WTC11 (cell line): ENCODE measurements around the gene INHBB. TPM values are rescaled to one million over a fixed set of nuclear protein-coding genes. Genes with fewer than 3 reads are reported as not detected.
A peak's percentile ranks its signal among the peaks of the same experiment; 100 is the strongest.

Experiments
- ATAC-seq: fragments of 200-7000 bp; cut with Tn5 transposase; 2 replicates; pipeline ENCODE4 v1.10.0; 2021; ENCODE audit warnings: mild to moderate bottlenecking, moderate library complexity
- CTCF ChIA-PET: fragments of 300-600 bp; sonication (Branson Sonifier 250); formaldehyde crosslinking; loops from one replicate; lab custom pipeline; 2021; ENCODE audit warnings: antibody characterized with exemption; lab: Charles Lee
- POLR2A ChIA-PET: fragments of 350-600 bp; sonication (Branson Sonifier 250); formaldehyde crosslinking; loops from one replicate; lab custom pipeline; 2021; ENCODE audit warnings: antibody characterized with exemption; lab: Charles Lee
- DNase-seq: peaks from one replicate; pipeline ENCODE4 v3.0.0; 2021; ENCODE audit warnings: low spot score
- H3K27ac Mint-ChIP-seq: 2 replicates; pipeline ENCODE4 v1.8.0; 2021; ENCODE audit warnings: mixed read lengths
- H3K27me3 Mint-ChIP-seq: 2 replicates; pipeline ENCODE4 v1.8.0; 2021; ENCODE audit warnings: low read depth, mild to moderate bottlenecking, moderate library complexity, mixed read lengths
- H3K36me3 Mint-ChIP-seq: 2 replicates; pipeline ENCODE4 v1.8.0; 2021; ENCODE audit warnings: mixed read lengths
- H3K4me1 Mint-ChIP-seq: 2 replicates; pipeline ENCODE4 v1.8.0; 2022; ENCODE audit warnings: mixed read lengths
- H3K4me3 Mint-ChIP-seq: 2 replicates; pipeline ENCODE4 v1.8.0; 2021; ENCODE audit warnings: mild to moderate bottlenecking, moderate library complexity, mixed read lengths
- H3K9me3 Mint-ChIP-seq: 2 replicates; pipeline ENCODE4 v1.8.0; 2021; ENCODE audit warnings: mixed read lengths
- ARID4B ChIP-seq: sonication (generic); formaldehyde crosslinking; IDR thresholded peaks from 2 replicates; pipeline ENCODE4 v1.8.0; 2023; ENCODE audit warnings: missing genetic modification reagents, mild to moderate bottlenecking, borderline replicate concordance
- ATF2 ChIP-seq: sonication (generic); formaldehyde crosslinking; IDR thresholded peaks from 2 replicates; pipeline ENCODE4 v1.8.1; 2022; ENCODE audit warnings: low read depth, missing genetic modification reagents, borderline replicate concordance
- GRHL2 ChIP-seq: fragments of 250-450 bp; sonication (Bioruptor Pico); IDR thresholded peaks from 2 replicates; pipeline ENCODE4 v1.8.0; 2022; ENCODE audit warnings: mild to moderate bottlenecking, moderate library complexity; ENCODE audit not compliant: insufficient replicate concordance, severe bottlenecking
- GTF2I ChIP-seq: fragments of 250-450 bp; sonication (Bioruptor Pico); conservative IDR thresholded peaks from 2 replicates; pipeline ENCODE4 v1.4.0; 2021; ENCODE audit warnings: mild to moderate bottlenecking
- IRF1 ChIP-seq: sonication (generic); formaldehyde crosslinking; IDR thresholded peaks from 2 replicates; pipeline ENCODE4 v1.8.0; 2023; ENCODE audit warnings: missing genetic modification reagents
- JUN ChIP-seq: sonication (generic); formaldehyde crosslinking; IDR thresholded peaks from 2 replicates; pipeline ENCODE4 v1.8.0; 2023; ENCODE audit warnings: mild to moderate bottlenecking, missing genetic modification reagents
- MYBL2 ChIP-seq: sonication (generic); formaldehyde crosslinking; IDR thresholded peaks from 2 replicates; pipeline ENCODE4 v1.8.1; 2023; ENCODE audit warnings: mild to moderate bottlenecking, moderate library complexity, missing genetic modification reagents
- PREB ChIP-seq: sonication (generic); formaldehyde crosslinking; IDR thresholded peaks from 2 replicates; pipeline ENCODE4 v1.8.1; 2022; ENCODE audit warnings: mild to moderate bottlenecking, missing genetic modification reagents, moderate library complexity, borderline replicate concordance
- RELA ChIP-seq: sonication (generic); formaldehyde crosslinking; IDR thresholded peaks from 2 replicates; pipeline ENCODE4 v1.8.1; 2022; ENCODE audit warnings: missing genetic modification reagents, mild to moderate bottlenecking, borderline replicate concordance
- SOX15 ChIP-seq: fragments of 250-450 bp; sonication (Bioruptor Pico); IDR thresholded peaks from 2 replicates; pipeline ENCODE4 v1.9.0; 2021; ENCODE audit warnings: mild to moderate bottlenecking
- ZNF138 ChIP-seq: sonication (generic); formaldehyde crosslinking; conservative IDR thresholded peaks from 2 replicates; pipeline ENCODE4 v1.8.1; 2022; ENCODE audit warnings: mild to moderate bottlenecking, moderate library complexity, missing genetic modification reagents
- ZNF232 ChIP-seq: sonication (generic); formaldehyde crosslinking; IDR thresholded peaks from 2 replicates; pipeline ENCODE4 v1.8.0; 2022; ENCODE audit warnings: mild to moderate bottlenecking, missing genetic modification reagents
- ZNF416 ChIP-seq: fragments of 250-450 bp; sonication (Bioruptor Pico); IDR thresholded peaks from 2 replicates; pipeline ENCODE4 v1.9.0; 2021; ENCODE audit warnings: mild to moderate bottlenecking, inconsistent platforms
- total RNA-seq: library from RNA; stranded (reverse); gene quantifications from 3 replicates; pipeline ENCODE4 v1.2.3, GENCODE V29; 2021

INHBB gene
- total RNA-seq, 1 experiment from 2014 or later, result 0.26 TPM

- H3K36me3 Mint-ChIP-seq, result no peaks in the 10 kb centered on the region
- no peaks in the 10 kb centered on the region for H3K9me3 Mint-ChIP-seq
- CTCF ChIA-PET, result interaction anchor here (0.5 to 1.5 kb wide), 7 partner anchors 10 to 132 kb away, joined by 3 to 7 read pairs (median 3); no protein-coding TSS in a partner anchor
- no peak overlapping the region for H3K27ac Mint-ChIP-seq
- TF ChIP-seq JUN (CRISPR knock-in tag), result no peak
- no peak for TF ChIP-seq ZNF416 (CRISPR knock-in tag)
- TF ChIP-seq ARID4B, result no peak
- no peak for TF ChIP-seq ZNF138 (CRISPR knock-in tag)
- no peak for TF ChIP-seq SOX15 (CRISPR knock-in tag)
- no peak for TF ChIP-seq RELA (CRISPR knock-in tag)
- no peak for TF ChIP-seq ATF2 (CRISPR knock-in tag)
- TF ChIP-seq MYBL2 (CRISPR knock-in tag), result no peak
- no peak for TF ChIP-seq IRF1 (CRISPR knock-in tag)
- no peak for TF ChIP-seq GRHL2 (CRISPR knock-in tag)
- no peak for TF ChIP-seq PREB (CRISPR knock-in tag)
- TF ChIP-seq, all 79 proteins: peak for 0
- DNase-seq (peak; percentile 7), ATAC-seq (no peak)
- Mint-ChIP-seq H3K4me3 (no peak overlapping the region), H3K27me3 (no peaks in the 10 kb centered on the region; the same call in none of the 2 replicates), H3K4me1 (peaks cover 25% of the 10 kb centered on the region)
- POLR2A ChIA-PET, result interaction anchor here (1.0 kb wide), 1 partner anchor 11 kb away, joined by 3 read pairs; no protein-coding TSS in a partner anchor
Observed at GRCh38 chr2:120384486-120385354, 38.8 kb downstream of the INHBB start.

GRCh38 chr2:120385355-120386127 is 39.6 kb downstream of the INHBB start:
- Mint-ChIP-seq H3K4me3 (no peak overlapping the region), H3K27me3 (no peaks in the 10 kb centered on the region; the same call in none of the 2 replicates), H3K9me3 (no peaks in the 10 kb centered on the region), H3K4me1 (peaks cover 25% of the 10 kb centered on the region)
- ChIA-PET POLR2A (no interaction called here), CTCF (interaction anchor here (0.6 to 1.2 kb wide), 4 partner anchors 10 to 132 kb away, joined by 3 read pairs; no protein-coding TSS in a partner anchor)
- ATAC-seq (peak; percentile 59), DNase-seq (peak; percentile 35)
- TF ChIP-seq GTF2I (CRISPR knock-in tag) (peak; percentile 1; the same call in 1 of the 2 replicates), ZNF232 (no peak)
- TF ChIP-seq, all 79 proteins: peak for 1
- Mint-ChIP-seq H3K36me3 (no peaks in the 10 kb centered on the region), H3K27ac (no peak overlapping the region)
